Measurements from ENCODE around the gene APBA2.

GRCh38 chr15:28892789-28893610 is 7.2 kb downstream of the APBA2 start:
- no peak for TF ChIP-seq ASH2L (IDR thresholded peaks at IDR 0.05; ENCODE audit: borderline replicate concordance, low read depth)
- TF ChIP-seq SRF (IDR thresholded peaks at IDR 0.05; ENCODE audit: low read depth in 2 of 2, low read length in 2 of 2): no peak
- TF ChIP-seq JUND (IDR thresholded peaks at IDR 0.05; ENCODE audit: low read depth, low read length): no peak
- TF ChIP-seq CTCF (IDR thresholded peaks at IDR 0.05 in 2 of 3, conservative IDR thresholded peaks at IDR 0.05 in 1 of 3; ENCODE audit: control insufficient read depth in 2 of 3, extremely low read depth in 1 of 3, insufficient read depth in 1 of 3, low read depth in 3 of 3, low read length in 3 of 3): no peak
- no peak for TF ChIP-seq EP300 (IDR thresholded peaks at IDR 0.05; ENCODE audit: borderline replicate concordance in 1 of 2, control insufficient read depth in 1 of 2, low read depth in 2 of 2, low read length in 2 of 2)
- no peak for TF ChIP-seq POLR2AphosphoS5 (IDR thresholded peaks at IDR 0.05; ENCODE audit: low read length)
- TF ChIP-seq NRF1 (conservative IDR thresholded peaks at IDR 0.05; ENCODE audit: low read depth, low read length): no peak
- TF ChIP-seq CREB1 (IDR thresholded peaks at IDR 0.05; ENCODE audit: low read depth): no peak
- TF ChIP-seq MYC (IDR thresholded peaks at IDR 0.05; ENCODE audit: insufficient read depth, insufficient read length, insufficient replicate concordance, low read length, severe bottlenecking): no peak
- TF ChIP-seq RAD21 (IDR thresholded peaks at IDR 0.05; ENCODE audit: insufficient read depth, low read depth, low read length): no peak
- no peak for TF ChIP-seq SMC3 (IDR thresholded peaks at IDR 0.05; ENCODE audit: borderline replicate concordance, low read length)
- TF ChIP-seq DPF2 (IDR thresholded peaks at IDR 0.05): no peak
